Measurements from ENCODE around the gene NRTN.

DNA sequence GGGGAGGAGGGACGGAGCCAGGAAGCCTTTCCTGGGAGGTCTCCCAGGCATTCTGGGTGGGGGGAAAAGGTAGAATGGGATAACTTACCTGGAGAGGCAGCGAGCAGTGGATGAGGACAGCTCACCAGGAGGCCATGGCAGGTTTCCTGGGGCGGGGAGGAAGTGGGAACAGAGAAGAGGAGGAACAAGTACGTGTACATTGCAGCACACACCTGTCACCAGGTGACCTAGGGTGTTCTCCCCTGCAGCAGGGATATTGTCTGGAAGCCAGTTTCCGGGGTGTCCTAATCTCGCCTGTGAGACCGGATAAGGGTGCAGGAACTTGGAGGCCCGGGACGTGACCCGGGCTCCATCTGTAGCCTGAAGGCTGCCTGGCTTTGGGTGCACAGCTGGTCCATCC is 46.4 kb downstream of the NRTN start, which contains the start of gene FUT3:
- no peak for TF ChIP-seq REXO4 (CRISPR knock-in tag; IDR thresholded peaks at IDR 0.05; ENCODE audit: borderline replicate concordance)
- TF ChIP-seq MXI1 (IDR thresholded peaks at IDR 0.05; ENCODE audit: borderline replicate concordance, low read depth, low read length), result no peak
- TF ChIP-seq YY1 (IDR thresholded peaks at IDR 0.05; ENCODE audit: insufficient read depth, insufficient replicate concordance, low read depth, low read length), result no peak
- TF ChIP-seq SIX4 (CRISPR knock-in tag; IDR thresholded peaks at IDR 0.05), result no peak
- TF ChIP-seq TBX3 (IDR thresholded peaks at IDR 0.05; ENCODE audit: borderline replicate concordance), result no peak
- no peak for TF ChIP-seq ZBTB26 (CRISPR knock-in tag; IDR thresholded peaks at IDR 0.05; ENCODE audit: borderline replicate concordance)
- TF ChIP-seq, protein P1, sequence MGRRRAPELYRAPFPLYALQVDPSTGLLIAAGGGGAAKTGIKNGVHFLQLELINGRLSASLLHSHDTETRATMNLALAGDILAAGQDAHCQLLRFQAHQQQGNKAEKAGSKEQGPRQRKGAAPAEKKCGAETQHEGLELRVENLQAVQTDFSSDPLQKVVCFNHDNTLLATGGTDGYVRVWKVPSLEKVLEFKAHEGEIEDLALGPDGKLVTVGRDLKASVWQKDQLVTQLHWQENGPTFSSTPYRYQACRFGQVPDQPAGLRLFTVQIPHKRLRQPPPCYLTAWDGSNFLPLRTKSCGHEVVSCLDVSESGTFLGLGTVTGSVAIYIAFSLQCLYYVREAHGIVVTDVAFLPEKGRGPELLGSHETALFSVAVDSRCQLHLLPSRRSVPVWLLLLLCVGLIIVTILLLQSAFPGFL (CRISPR knock-in tag; IDR thresholded peaks at IDR 0.05), result no peak
- TF ChIP-seq HHEX (CRISPR knock-in tag; IDR thresholded peaks at IDR 0.05), result no peak
- no peak for TF ChIP-seq HMG20B (CRISPR knock-in tag; conservative IDR thresholded peaks at IDR 0.05)
- no peak for TF ChIP-seq HIVEP1 (CRISPR knock-in tag; IDR thresholded peaks at IDR 0.05)
- TF ChIP-seq, protein P2, sequence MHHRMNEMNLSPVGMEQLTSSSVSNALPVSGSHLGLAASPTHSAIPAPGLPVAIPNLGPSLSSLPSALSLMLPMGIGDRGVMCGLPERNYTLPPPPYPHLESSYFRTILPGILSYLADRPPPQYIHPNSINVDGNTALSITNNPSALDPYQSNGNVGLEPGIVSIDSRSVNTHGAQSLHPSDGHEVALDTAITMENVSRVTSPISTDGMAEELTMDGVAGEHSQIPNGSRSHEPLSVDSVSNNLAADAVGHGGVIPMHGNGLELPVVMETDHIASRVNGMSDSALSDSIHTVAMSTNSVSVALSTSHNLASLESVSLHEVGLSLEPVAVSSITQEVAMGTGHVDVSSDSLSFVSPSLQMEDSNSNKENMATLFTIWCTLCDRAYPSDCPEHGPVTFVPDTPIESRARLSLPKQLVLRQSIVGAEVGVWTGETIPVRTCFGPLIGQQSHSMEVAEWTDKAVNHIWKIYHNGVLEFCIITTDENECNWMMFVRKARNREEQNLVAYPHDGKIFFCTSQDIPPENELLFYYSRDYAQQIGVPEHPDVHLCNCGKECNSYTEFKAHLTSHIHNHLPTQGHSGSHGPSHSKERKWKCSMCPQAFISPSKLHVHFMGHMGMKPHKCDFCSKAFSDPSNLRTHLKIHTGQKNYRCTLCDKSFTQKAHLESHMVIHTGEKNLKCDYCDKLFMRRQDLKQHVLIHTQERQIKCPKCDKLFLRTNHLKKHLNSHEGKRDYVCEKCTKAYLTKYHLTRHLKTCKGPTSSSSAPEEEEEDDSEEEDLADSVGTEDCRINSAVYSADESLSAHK (CRISPR knock-in tag; IDR thresholded peaks at IDR 0.05; ENCODE audit: borderline replicate concordance), result no peak
- TF ChIP-seq EP300 (IDR thresholded peaks at IDR 0.05; ENCODE audit: low read depth in 2 of 2, low read length in 2 of 2), result no peak
- no peak for TF ChIP-seq EP300 (CRISPR knock-in tag; IDR thresholded peaks at IDR 0.05; ENCODE audit: borderline replicate concordance)
